Testis (tissue), 2 donors: ENCODE results near the gene CCT4.

Source experiments
- POLR2A ChIP-seq: fragments of 450-650 bp; IDR thresholded peaks from one replicate; pipeline ENCODE4 v1.6.1; 2017; ENCODE audit warnings: antibody characterized with exemption, mild to moderate bottlenecking, moderate library complexity
- TF ChIP-seq, protein P1 (sequence below), 3 experiments: fragments of 450-650 bp in 2 of 3; fragments of 200-600 bp in 1 of 3; sonication (generic) in 1 of 3; IDR thresholded peaks; one replicate each; pipeline ENCODE4 v1.5.1; 2016 to 2019; ENCODE audit warnings: antibody characterized with exemption in 3 of 3, mild to moderate bottlenecking in 2 of 3, moderate library complexity in 1 of 3

DNA sequence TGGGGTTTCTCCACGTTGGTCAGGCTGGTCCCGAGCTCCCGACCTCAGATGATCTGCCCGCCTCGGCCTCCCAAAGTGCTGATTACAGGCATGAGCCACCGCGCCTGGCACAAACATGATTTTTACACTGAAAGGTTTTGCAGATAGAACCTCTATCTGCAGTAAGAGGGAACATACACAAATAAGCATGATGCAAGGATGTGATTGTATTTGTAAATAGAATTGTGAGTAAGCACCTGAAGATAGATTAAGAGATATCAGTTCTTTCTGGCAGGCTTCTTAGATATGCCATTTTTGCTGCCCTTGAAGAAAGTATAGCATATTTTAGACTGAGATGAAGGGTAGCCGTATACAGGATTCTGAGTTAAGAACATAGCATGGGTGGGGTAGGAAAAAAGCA lies 20.7 kb upstream of the CCT4 start:
- TF ChIP-seq, protein P1, sequence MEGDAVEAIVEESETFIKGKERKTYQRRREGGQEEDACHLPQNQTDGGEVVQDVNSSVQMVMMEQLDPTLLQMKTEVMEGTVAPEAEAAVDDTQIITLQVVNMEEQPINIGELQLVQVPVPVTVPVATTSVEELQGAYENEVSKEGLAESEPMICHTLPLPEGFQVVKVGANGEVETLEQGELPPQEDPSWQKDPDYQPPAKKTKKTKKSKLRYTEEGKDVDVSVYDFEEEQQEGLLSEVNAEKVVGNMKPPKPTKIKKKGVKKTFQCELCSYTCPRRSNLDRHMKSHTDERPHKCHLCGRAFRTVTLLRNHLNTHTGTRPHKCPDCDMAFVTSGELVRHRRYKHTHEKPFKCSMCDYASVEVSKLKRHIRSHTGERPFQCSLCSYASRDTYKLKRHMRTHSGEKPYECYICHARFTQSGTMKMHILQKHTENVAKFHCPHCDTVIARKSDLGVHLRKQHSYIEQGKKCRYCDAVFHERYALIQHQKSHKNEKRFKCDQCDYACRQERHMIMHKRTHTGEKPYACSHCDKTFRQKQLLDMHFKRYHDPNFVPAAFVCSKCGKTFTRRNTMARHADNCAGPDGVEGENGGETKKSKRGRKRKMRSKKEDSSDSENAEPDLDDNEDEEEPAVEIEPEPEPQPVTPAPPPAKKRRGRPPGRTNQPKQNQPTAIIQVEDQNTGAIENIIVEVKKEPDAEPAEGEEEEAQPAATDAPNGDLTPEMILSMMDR (IDR thresholded peaks at IDR 0.05), result no peak
- no peak for TF ChIP-seq POLR2A
